Body of pancreas (tissue), 4 donors: ENCODE measurements around the gene THUMPD3. TPM values are rescaled to one million over a fixed set of nuclear protein-coding genes. Genes with fewer than 3 reads are reported as not detected.

Experiments
- ATAC-seq: fragments of 150-250 bp; one replicate; pipeline ENCODE4 v1.9.1; 2016
- DNase-seq, 4 donors: peaks; one replicate each; pipeline ENCODE4 v3.0.0-alpha.2; 2019
- H3K27ac ChIP-seq, 4 donors: fragments of 200-600 bp; sonication (generic); 1 replicate in 3 of 4; 2 replicates in 1 of 4; pipeline versions ENCODE4 v1.5.1 to v1.6.1; 2016 to 2019; ENCODE audit warnings: mild to moderate bottlenecking in 1 of 4, mixed read lengths in 1 of 4, moderate library complexity in 1 of 4
- H3K27me3 ChIP-seq, 2 donors: fragments of 200-600 bp; sonication (generic); one replicate each; pipeline ENCODE4 v1.6.0; 2016; ENCODE audit warnings: mild to moderate bottlenecking in 1 of 2
- H3K36me3 ChIP-seq, 2 donors: fragments of 200-600 bp; sonication (generic); replicated peaks in 1 of 2; 2 replicates each; pipeline ENCODE4 v1.5.1; 2016; ENCODE audit warnings: low read depth in 2 of 2; ENCODE audit not compliant: insufficient read depth in 1 of 2
- H3K4me1 ChIP-seq: fragments of 200-600 bp; sonication (generic); one replicate; pipeline ENCODE4 v1.6.0; 2016
- H3K4me3 ChIP-seq, 2 donors: fragments of 200-600 bp; sonication (generic); 1 replicate in 1 of 2; 2 replicates in 1 of 2; pipeline ENCODE4 v1.5.1; 2016 to 2019
- H3K9me3 ChIP-seq, 3 donors: fragments of 200-600 bp; sonication (generic); 1 replicate in 2 of 3; 2 replicates in 1 of 3; pipeline ENCODE4 v1.5.1; 2016
- POLR2A ChIP-seq, 3 donors: fragments of 450-650 bp; IDR thresholded peaks; one replicate each; pipeline ENCODE4 v1.6.1; 2016; ENCODE audit warnings: antibody characterized with exemption in 3 of 3, mild to moderate bottlenecking in 2 of 3
- WGBS, 2 donors: methylation state at CpG; one replicate each; pipeline ENCODE4 v1.1.5; 2017; 5-methylcytosine and 5-hydroxymethylcytosine counted together
- intact Hi-C: fragments of 100-400 bp; cut with DNase I; formaldehyde crosslinking; loops from one replicate; pipeline ENCODE4 v1.15.1; 2023
- total RNA-seq, 2 donors: library from RNA; depleted of rRNA; stranded (reverse); fragments of >200 nt; gene quantifications; one replicate each; pipeline ENCODE4 v1.1.0, GENCODE V29; 2016
- TF ChIP-seq, protein P1 (sequence below), 7 experiments: fragments of 450-650 bp in 4 of 7; fragments of 200-600 bp in 3 of 7; sonication (generic) in 3 of 7; IDR thresholded peaks; one replicate each; pipeline ENCODE4 v1.5.1; 2016 to 2019; ENCODE audit warnings: antibody characterized with exemption in 7 of 7

Gene THUMPD3
- total RNA-seq, 2 donors from 2014 or later, result 16.1 to 27.0 TPM

DNA sequence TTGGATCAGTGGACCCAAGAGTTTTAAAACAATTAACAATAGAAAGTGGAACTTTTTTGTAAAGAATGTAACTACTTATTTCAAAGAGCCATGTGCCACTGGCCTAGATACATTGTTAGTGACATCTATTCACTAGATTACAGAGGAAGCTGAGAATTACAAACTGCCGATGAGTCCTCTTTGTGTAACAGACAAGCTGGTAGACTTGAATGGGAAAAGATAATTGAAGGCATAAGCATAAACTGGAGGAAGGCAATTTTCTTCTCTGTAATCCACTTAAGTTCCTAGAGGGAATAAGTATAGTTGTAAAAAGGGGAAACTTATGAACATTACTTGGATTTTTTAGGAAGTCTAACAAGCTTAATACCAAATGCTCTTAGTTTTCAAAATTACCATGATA is 15.1 kb downstream of the THUMPD3 start:
- intact Hi-C loops, result loop anchor here (10.0 kb wide), 1 partner anchor 57 kb away; no protein-coding TSS in a partner anchor
- Histone ChIP-seq H3K4me3 (no peak overlapping the region), H3K27me3 (no peaks in the 10 kb centered on the region), H3K36me3 (peaks cover 9 to 15% of the 10 kb centered on the region in 2 donors), H3K9me3 (no peaks in the 10 kb centered on the region), H3K4me1 (no peaks in the 10 kb centered on the region), H3K27ac (no peak overlapping the region)
- no peak for TF ChIP-seq POLR2A (IDR thresholded peaks at IDR 0.05)
- TF ChIP-seq, protein P1, sequence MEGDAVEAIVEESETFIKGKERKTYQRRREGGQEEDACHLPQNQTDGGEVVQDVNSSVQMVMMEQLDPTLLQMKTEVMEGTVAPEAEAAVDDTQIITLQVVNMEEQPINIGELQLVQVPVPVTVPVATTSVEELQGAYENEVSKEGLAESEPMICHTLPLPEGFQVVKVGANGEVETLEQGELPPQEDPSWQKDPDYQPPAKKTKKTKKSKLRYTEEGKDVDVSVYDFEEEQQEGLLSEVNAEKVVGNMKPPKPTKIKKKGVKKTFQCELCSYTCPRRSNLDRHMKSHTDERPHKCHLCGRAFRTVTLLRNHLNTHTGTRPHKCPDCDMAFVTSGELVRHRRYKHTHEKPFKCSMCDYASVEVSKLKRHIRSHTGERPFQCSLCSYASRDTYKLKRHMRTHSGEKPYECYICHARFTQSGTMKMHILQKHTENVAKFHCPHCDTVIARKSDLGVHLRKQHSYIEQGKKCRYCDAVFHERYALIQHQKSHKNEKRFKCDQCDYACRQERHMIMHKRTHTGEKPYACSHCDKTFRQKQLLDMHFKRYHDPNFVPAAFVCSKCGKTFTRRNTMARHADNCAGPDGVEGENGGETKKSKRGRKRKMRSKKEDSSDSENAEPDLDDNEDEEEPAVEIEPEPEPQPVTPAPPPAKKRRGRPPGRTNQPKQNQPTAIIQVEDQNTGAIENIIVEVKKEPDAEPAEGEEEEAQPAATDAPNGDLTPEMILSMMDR (IDR thresholded peaks at IDR 0.05), result no peak
- ATAC-seq (no peak), DNase-seq (no peak)
- 87 to 93% methylated on average over 1 of the region's 1 CpG for WGBS, 2 donors

DNA sequence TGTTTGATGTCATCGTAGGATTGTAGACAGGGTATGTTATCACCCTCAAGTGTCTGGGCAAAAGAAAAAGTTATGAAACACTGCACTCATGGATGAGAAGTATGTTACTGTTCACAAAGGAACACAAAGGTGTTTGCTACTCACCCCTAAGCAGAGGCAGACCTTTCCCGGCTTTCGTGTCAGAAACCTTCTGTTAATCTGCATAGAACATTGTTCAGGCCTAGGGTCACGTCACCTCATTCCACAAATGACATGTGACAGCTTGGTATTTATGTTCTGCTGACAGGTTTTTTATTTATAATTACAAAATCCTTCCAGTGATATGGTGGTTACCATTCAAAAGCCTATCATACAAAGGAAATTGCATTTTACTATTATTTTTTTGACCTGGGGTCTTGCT is 16.5 kb downstream of the THUMPD3 start:
- Histone ChIP-seq H3K4me3 (no peak overlapping the region), H3K36me3 (peaks cover 9 to 12% of the 10 kb centered on the region in 2 donors), H3K9me3 (no peaks in the 10 kb centered on the region), H3K27ac (no peak overlapping the region), H3K4me1 (no peaks in the 10 kb centered on the region), H3K27me3 (no peaks in the 10 kb centered on the region)
- intact Hi-C loops, result loop anchor here (10.0 kb wide), 1 partner anchor 55 kb away; no protein-coding TSS in a partner anchor
- 52 to 63% methylated on average over 4 of the region's 4 CpGs for WGBS, 2 donors
- no peak for TF ChIP-seq POLR2A (IDR thresholded peaks at IDR 0.05)
- TF ChIP-seq, protein P1 (IDR thresholded peaks at IDR 0.05), result no peak
- no peak for ATAC-seq
- DNase-seq, result no peak

DNA sequence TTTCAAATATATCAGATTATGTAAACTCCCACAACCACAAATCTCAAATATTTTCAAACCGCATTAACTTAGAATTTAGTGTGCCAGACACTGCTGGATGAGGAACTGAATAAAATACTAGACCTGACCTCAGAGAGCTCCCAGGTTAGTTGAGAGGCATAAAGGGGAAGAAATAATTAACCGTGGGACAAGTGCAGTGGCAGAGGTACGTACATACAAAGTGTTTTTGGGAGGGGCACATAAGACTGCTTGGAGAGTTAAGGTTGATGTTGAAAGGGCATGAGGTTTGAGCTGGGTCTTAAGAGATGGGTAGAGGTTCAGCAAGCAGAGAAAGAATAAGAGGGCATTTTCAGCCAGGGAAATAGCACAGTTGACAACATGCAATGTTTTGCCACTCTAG is 17.2 kb downstream of the THUMPD3 start:
- 71 to 78% methylated on average over 3 of the region's 3 CpGs for WGBS, 2 donors
- DNase-seq (no peak), ATAC-seq (no peak)
- Histone ChIP-seq H3K27ac (no peak overlapping the region), H3K4me1 (no peaks in the 10 kb centered on the region), H3K36me3 (peaks cover 9% of the 10 kb centered on the region in 2 donors), H3K9me3 (no peaks in the 10 kb centered on the region), H3K27me3 (no peaks in the 10 kb centered on the region), H3K4me3 (no peak overlapping the region)
- intact Hi-C loops, result no loop called here
- TF ChIP-seq POLR2A (IDR thresholded peaks at IDR 0.05), result no peak
- TF ChIP-seq, protein P1 (IDR thresholded peaks at IDR 0.05), result no peak

DNA sequence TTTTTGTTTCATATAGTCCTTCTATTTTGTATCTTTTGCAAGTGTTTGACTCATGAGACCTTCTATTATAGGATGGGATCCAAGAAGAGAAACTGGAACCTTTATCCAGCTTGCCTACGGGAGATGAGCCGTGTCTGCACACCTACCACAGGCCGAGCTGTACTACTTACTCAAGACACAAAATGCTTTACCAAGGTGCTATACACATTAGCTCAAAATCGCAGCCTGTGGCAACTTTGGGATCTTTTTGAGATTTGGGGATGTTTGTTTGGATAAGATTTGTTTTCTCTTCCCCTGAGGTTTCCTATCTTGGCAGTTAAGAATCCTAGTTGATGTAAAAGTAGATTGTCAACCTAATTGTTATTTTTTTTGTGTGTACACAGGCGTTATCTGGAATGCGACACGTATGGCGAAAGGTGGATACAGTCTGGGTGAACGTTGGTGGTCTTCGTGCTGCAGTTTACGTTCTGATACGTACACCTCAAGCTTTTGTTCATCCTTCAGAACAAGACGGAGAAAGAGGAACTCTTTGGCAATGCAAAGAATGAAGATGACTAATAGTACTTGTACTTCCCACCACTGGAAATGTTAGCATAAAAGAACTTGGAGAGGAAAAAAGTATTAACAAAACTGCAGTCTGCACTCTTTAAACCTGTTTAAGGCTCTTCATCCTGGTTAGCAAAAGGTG is 21.4 kb downstream of the THUMPD3 start:
- Histone ChIP-seq H3K27ac (no peak overlapping the region), H3K36me3 (peaks cover 0 to 17% of the 10 kb centered on the region in 2 donors), H3K9me3 (no peaks in the 10 kb centered on the region), H3K4me3 (no peak overlapping the region), H3K27me3 (no peaks in the 10 kb centered on the region), H3K4me1 (peaks cover 5% of the 10 kb centered on the region)
- ATAC-seq (no peak), DNase-seq (no peak)
- WGBS, 2 donors, result 72 to 76% methylated on average over 13 of the region's 13 CpGs
- TF ChIP-seq, protein P1 (IDR thresholded peaks at IDR 0.05), result no peak
- TF ChIP-seq POLR2A (IDR thresholded peaks at IDR 0.05), result no peak
- intact Hi-C loops, result no loop called here
